Right lobe of liver (tissue), 4 donors: ENCODE results near the gene INPP4B.

Experiments
- POLR2A ChIP-seq: fragments of 450-650 bp; IDR thresholded peaks from one replicate; pipeline ENCODE4 v1.6.1; 2017; ENCODE audit warnings: antibody characterized with exemption, mild to moderate bottlenecking
- TF ChIP-seq, protein P1 (sequence below), 4 donors: fragments of 200-600 bp in 3 of 4; fragments of 450-650 bp in 1 of 4; IDR thresholded peaks; one replicate each; pipeline versions ENCODE4 v1.5.1 to v1.8.0; 2016 to 2022; ENCODE audit warnings: antibody characterized with exemption in 4 of 4, mild to moderate bottlenecking in 2 of 4
- donor health status: DM: no; HTN: no; CAD: no.
- donor health status: DM: no; HTN: no; CAD: no.
- donor health status: DM: no; HTN: yes; CAD: no.

GRCh38 chr4:142509881-142510280 is 336.2 kb downstream of the INPP4B start:
- TF ChIP-seq POLR2A: no peak
- TF ChIP-seq, protein P1, sequence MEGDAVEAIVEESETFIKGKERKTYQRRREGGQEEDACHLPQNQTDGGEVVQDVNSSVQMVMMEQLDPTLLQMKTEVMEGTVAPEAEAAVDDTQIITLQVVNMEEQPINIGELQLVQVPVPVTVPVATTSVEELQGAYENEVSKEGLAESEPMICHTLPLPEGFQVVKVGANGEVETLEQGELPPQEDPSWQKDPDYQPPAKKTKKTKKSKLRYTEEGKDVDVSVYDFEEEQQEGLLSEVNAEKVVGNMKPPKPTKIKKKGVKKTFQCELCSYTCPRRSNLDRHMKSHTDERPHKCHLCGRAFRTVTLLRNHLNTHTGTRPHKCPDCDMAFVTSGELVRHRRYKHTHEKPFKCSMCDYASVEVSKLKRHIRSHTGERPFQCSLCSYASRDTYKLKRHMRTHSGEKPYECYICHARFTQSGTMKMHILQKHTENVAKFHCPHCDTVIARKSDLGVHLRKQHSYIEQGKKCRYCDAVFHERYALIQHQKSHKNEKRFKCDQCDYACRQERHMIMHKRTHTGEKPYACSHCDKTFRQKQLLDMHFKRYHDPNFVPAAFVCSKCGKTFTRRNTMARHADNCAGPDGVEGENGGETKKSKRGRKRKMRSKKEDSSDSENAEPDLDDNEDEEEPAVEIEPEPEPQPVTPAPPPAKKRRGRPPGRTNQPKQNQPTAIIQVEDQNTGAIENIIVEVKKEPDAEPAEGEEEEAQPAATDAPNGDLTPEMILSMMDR (IDR thresholded peaks at IDR 0.05): no peak
